Measurements from ENCODE around the gene KIAA0319L.
"Not testable (repeated sequence)": the region's sequence is repeated elsewhere in the genome, so short reads cannot be mapped to it uniquely, and the experiment has no call there.

Gene KIAA0319L

GRCh38 chr1:35557118-35557610 is at the start of gene KIAA0319L:
KIAA0319L (minus strand) TSS chr1:35557403; CDS start chr1:35554491, 2,912 bp downstream.
- in situ Hi-C loops (cut with HindIII; ENCODE audit: low sequenced_read_pairs): no loop called here

- in situ Hi-C loops (cut with HindIII; ENCODE audit: low sequenced_read_pairs): no loop called here
Measured at GRCh38 chr1:35605867-35606182, 48.6 kb upstream of the KIAA0319L start.

- in situ Hi-C loops (cut with HindIII; ENCODE audit: low sequenced_read_pairs): no loop called here
Measured at GRCh38 chr1:35605071-35605866, 48.1 kb upstream of the KIAA0319L start.

GRCh38 chr1:35603941-35604340 is 46.7 kb upstream of the KIAA0319L start:
- in situ Hi-C loops (cut with HindIII; ENCODE audit: low sequenced_read_pairs): no loop called here

- in situ Hi-C loops (cut with HindIII; ENCODE audit: low sequenced_read_pairs): no loop called here
Measured at GRCh38 chr1:35603468-35603867, 46.3 kb upstream of the KIAA0319L start.

- in situ Hi-C loops (cut with HindIII; ENCODE audit: low sequenced_read_pairs): no loop called here
Measured at GRCh38 chr1:35600593-35600992, 43.4 kb upstream of the KIAA0319L start.

GRCh38 chr1:35599411-35599810 is 42.2 kb upstream of the KIAA0319L start:
- in situ Hi-C loops (cut with HindIII; ENCODE audit: low sequenced_read_pairs): no loop called here

- in situ Hi-C loops (cut with HindIII; ENCODE audit: low sequenced_read_pairs): no loop called here
Measured at GRCh38 chr1:35598895-35599294, 41.7 kb upstream of the KIAA0319L start.

- in situ Hi-C loops (cut with HindIII; ENCODE audit: low sequenced_read_pairs): no loop called here
Measured at GRCh38 chr1:35597870-35598269, 40.7 kb upstream of the KIAA0319L start.

GRCh38 chr1:35595684-35596083 is 38.5 kb upstream of the KIAA0319L start:
- in situ Hi-C loops (cut with HindIII; ENCODE audit: low sequenced_read_pairs): no loop called here

GRCh38 chr1:35594005-35594760 is 37.0 kb upstream of the KIAA0319L start:
- in situ Hi-C loops (cut with HindIII; ENCODE audit: low sequenced_read_pairs): no loop called here

GRCh38 chr1:35592991-35593769 is 36.0 kb upstream of the KIAA0319L start:
- in situ Hi-C loops (cut with HindIII; ENCODE audit: low sequenced_read_pairs): no loop called here

GRCh38 chr1:35591211-35591610 is 34.0 kb upstream of the KIAA0319L start:
- in situ Hi-C loops (cut with HindIII; ENCODE audit: low sequenced_read_pairs): no loop called here

GRCh38 chr1:35590476-35591040 is 33.4 kb upstream of the KIAA0319L start:
- in situ Hi-C loops (cut with HindIII; ENCODE audit: low sequenced_read_pairs): no loop called here

GRCh38 chr1:35589516-35590427 is 32.6 kb upstream of the KIAA0319L start:
- in situ Hi-C loops (cut with HindIII; ENCODE audit: low sequenced_read_pairs): no loop called here

GRCh38 chr1:35588197-35588910 is 31.2 kb upstream of the KIAA0319L start:
- in situ Hi-C loops (cut with HindIII; ENCODE audit: low sequenced_read_pairs): no loop called here

GRCh38 chr1:35587736-35588135 is 30.5 kb upstream of the KIAA0319L start:
- in situ Hi-C loops (cut with HindIII; ENCODE audit: low sequenced_read_pairs): no loop called here

GRCh38 chr1:35586808-35587207 is 29.6 kb upstream of the KIAA0319L start:
- in situ Hi-C loops (cut with HindIII; ENCODE audit: low sequenced_read_pairs): no loop called here

- in situ Hi-C loops (cut with HindIII; ENCODE audit: low sequenced_read_pairs): not testable (repeated sequence)
Measured at GRCh38 chr1:35585805-35586204, 28.6 kb upstream of the KIAA0319L start.

Measured in DLD1 (cell line).